HCT116 (cell line): ENCODE data around the gene GRK5. TPM values are rescaled to one million over a fixed set of nuclear protein-coding genes. Genes with fewer than 3 reads are reported as not detected.

ENCODE experiments used
- ATAC-seq: fragments of 200-7000 bp; cut with Tn5 transposase; 2 replicates; pipeline ENCODE4 v1.9.1; 2020; ENCODE audit warnings: mild to moderate bottlenecking, moderate library complexity
- BruUV-seq: library from RNA; stranded (reverse); fragments of 400-500 nt; replicated peaks from 2 replicates; lab custom pipeline; 2021; lab: Mats Ljungman, UMichigan
- CTCF ChIA-PET: fragments of 300-600 bp; sonication (Branson Sonifier 250); formaldehyde crosslinking; loops from one replicate; lab custom pipeline; 2021; ENCODE audit warnings: antibody characterized with exemption; lab: Charles Lee
- POLR2A ChIA-PET: fragments of 300-600, 350-600 bp; sonication (Branson Sonifier 250); formaldehyde crosslinking; loops from one replicate; lab custom pipeline; 2021; ENCODE audit warnings: antibody characterized with exemption; lab: Charles Lee
- RAD21 ChIA-PET, 2 experiments: fragments of 300-600 bp; sonication (Branson Sonifier 250); formaldehyde crosslinking; loops; one replicate each; lab custom pipeline; 2023; ENCODE audit warnings: low total read pairs in 2 of 2; ENCODE audit not compliant: uncharacterized antibody in 2 of 2, unreplicated experiment in 2 of 2, low non-redundant PET in 1 of 2; lab: Charles Lee
- DNase-seq: peaks from one replicate; pipeline ENCODE4 v3.0.0-alpha.2; 2010; ENCODE audit warnings: low read depth, low spot score
- H2AFZ ChIP-seq: fragments of 200-600 bp; shearing (Covaris generic), sonication (generic); 2 replicates; pipeline ENCODE4 v1.6.1; 2017; ENCODE audit warnings: low read depth, mixed run types, mixed read lengths, antibody characterized with exemption, low read length; ENCODE audit not compliant: poor library complexity, severe bottlenecking
- H3K27ac ChIP-seq: 2 replicates; pipeline ENCODE4 v1.5.1; 2012; ENCODE audit warnings: low read depth, low read length
- H3K27me3 ChIP-seq: fragments of 200-600 bp; sonication (generic); 2 replicates; pipeline ENCODE4 v1.6.1; 2016; ENCODE audit warnings: mixed run types, low read length, mixed read lengths; ENCODE audit not compliant: insufficient read depth
- H3K36me3 ChIP-seq, 2 experiments: fragments of 200-500 bp in 1 of 2; fragments of 200-600 bp in 1 of 2; sonication (Bioruptor generic) in 1 of 2; sonication (generic) in 1 of 2; 2 replicates each; pipeline versions ENCODE4 v1.5.1 to v1.6.1; 2014 to 2016; ENCODE audit warnings: low read length in 2 of 2, inconsistent platforms in 1 of 2, mixed read lengths in 1 of 2, mixed run types in 1 of 2; ENCODE audit not compliant: insufficient read depth in 2 of 2, control insufficient read depth in 1 of 2
- H3K4me1 ChIP-seq, 2 experiments: fragments of 200-600 bp in 1 of 2; sonication (generic) in 1 of 2; 2 replicates each; pipeline versions ENCODE4 v1.5.1 to v1.6.1; 2012 to 2017; ENCODE audit warnings: low read length in 2 of 2, inconsistent platforms in 1 of 2, mild to moderate bottlenecking in 1 of 2, mixed read lengths in 1 of 2, mixed run types in 1 of 2, moderate library complexity in 1 of 2; ENCODE audit not compliant: insufficient read depth in 2 of 2, control insufficient read depth in 1 of 2
- H3K4me2 ChIP-seq: fragments of 200-600 bp; sonication (generic); 2 replicates; pipeline ENCODE4 v1.6.1; 2017; ENCODE audit warnings: mixed run types, low read length, mixed read lengths
- H3K4me3 ChIP-seq, 2 experiments: fragments of 200-600 bp in 1 of 2; sonication (generic) in 1 of 2; replicated peaks in 1 of 2; 2 replicates each; pipeline ENCODE4 v1.5.1; 2011 to 2016; ENCODE audit warnings: low read length in 2 of 2, control low read depth in 1 of 2, low read depth in 1 of 2, mild to moderate bottlenecking in 1 of 2, mixed read lengths in 1 of 2, mixed run types in 1 of 2
- H3K79me2 ChIP-seq: fragments of 200-600 bp; sonication (generic); 2 replicates; pipeline ENCODE4 v1.6.1; 2017; ENCODE audit warnings: mild to moderate bottlenecking, mixed run types, low read length, moderate library complexity, mixed read lengths; ENCODE audit not compliant: insufficient read depth
- H3K9ac ChIP-seq: fragments of 200-600 bp; sonication (generic); 2 replicates; pipeline ENCODE4 v1.6.1; 2016; ENCODE audit warnings: low read length, mixed read lengths
- H3K9me2 ChIP-seq: fragments of 200-600 bp; sonication (generic), shearing (Covaris generic); 2 replicates; pipeline ENCODE4 v1.6.1; 2017; ENCODE audit warnings: mixed run types, mild to moderate bottlenecking, moderate library complexity; ENCODE audit not compliant: insufficient read depth
- H3K9me3 ChIP-seq, 2 experiments: fragments of 200-500 bp in 1 of 2; fragments of 200-600 bp in 1 of 2; sonication (Bioruptor generic) in 1 of 2; sonication (generic) in 1 of 2; 2 replicates each; pipeline ENCODE4 v1.6.1; 2014 to 2017; ENCODE audit warnings: low read length in 2 of 2, mixed read lengths in 2 of 2, inconsistent platforms in 1 of 2, low read depth in 1 of 2, mild to moderate bottlenecking in 1 of 2, mixed run types in 1 of 2, moderate library complexity in 1 of 2; ENCODE audit not compliant: control insufficient read depth in 1 of 2, insufficient read depth in 1 of 2
- H4K20me1 ChIP-seq: fragments of 200-600 bp; sonication (generic), shearing (Covaris generic); 2 replicates; pipeline ENCODE4 v1.6.1; 2017; ENCODE audit warnings: mixed run types, mild to moderate bottlenecking, moderate library complexity; ENCODE audit not compliant: insufficient read depth
- CBX3 ChIP-seq: IDR thresholded peaks from 2 replicates; pipeline ENCODE4 v1.6.1; 2012; ENCODE audit warnings: low read depth
- CEBPB ChIP-seq: IDR thresholded peaks from 2 replicates; pipeline ENCODE4 v1.6.1; 2012; ENCODE audit warnings: low read depth
- EGR1 ChIP-seq: IDR thresholded peaks from 2 replicates; pipeline ENCODE4 v1.6.1; 2012; ENCODE audit warnings: low read depth
- ELF1 ChIP-seq: IDR thresholded peaks from 2 replicates; pipeline ENCODE4 v1.6.1; 2012; ENCODE audit warnings: low read depth, borderline replicate concordance
- POLR2AphosphoS5 ChIP-seq: IDR thresholded peaks from 2 replicates; pipeline ENCODE4 v1.6.1; 2011; ENCODE audit warnings: mild to moderate bottlenecking, low read depth, low read length, moderate library complexity
- RAD21 ChIP-seq: IDR thresholded peaks from 2 replicates; pipeline ENCODE4 v1.6.1; 2012; ENCODE audit warnings: low read depth, mild to moderate bottlenecking
- SIN3A ChIP-seq: IDR thresholded peaks from 2 replicates; pipeline ENCODE4 v1.6.1; 2012; ENCODE audit warnings: low read depth
- SP1 ChIP-seq: IDR thresholded peaks from 2 replicates; pipeline ENCODE4 v1.6.1; 2012; ENCODE audit warnings: low read depth
- SRF ChIP-seq: IDR thresholded peaks from 2 replicates; pipeline ENCODE4 v1.6.1; 2012; ENCODE audit warnings: low read depth
- TCF7L2 ChIP-seq: IDR thresholded peaks from 2 replicates; pipeline ENCODE4 v1.7.0; 2011; ENCODE audit warnings: borderline replicate concordance, inconsistent platforms; ENCODE audit not compliant: insufficient read depth, insufficient read length; ENCODE audit errors: extremely low read depth
- YY1 ChIP-seq: IDR thresholded peaks from 2 replicates; pipeline ENCODE4 v1.6.1; 2011; ENCODE audit warnings: low read length, low read depth, moderate library complexity, mild to moderate bottlenecking; ENCODE audit not compliant: insufficient replicate concordance; ENCODE audit errors: extremely low read depth
- ZNF274 ChIP-seq: fragments of 200-500 bp; sonication (Bioruptor generic); IDR thresholded peaks from 2 replicates; pipeline ENCODE4 v1.6.1; 2014; ENCODE audit warnings: mild to moderate bottlenecking, low read depth, low read length, inconsistent platforms
- intact Hi-C: fragments of 100-400 bp; cut with micrococcal nuclease; formaldehyde crosslinking; loops from 2 replicates; pipeline ENCODE4 v1.10.0; 2022
- total RNA-seq: library from RNA; stranded (reverse); gene quantifications from one replicate; pipeline ENCODE4 v1.2.1, GENCODE V29; 2021; ENCODE audit not compliant: unreplicated experiment

The GRK5 gene
- total RNA-seq, 1 experiment from 2014 or later: 7.3 TPM

DNA sequence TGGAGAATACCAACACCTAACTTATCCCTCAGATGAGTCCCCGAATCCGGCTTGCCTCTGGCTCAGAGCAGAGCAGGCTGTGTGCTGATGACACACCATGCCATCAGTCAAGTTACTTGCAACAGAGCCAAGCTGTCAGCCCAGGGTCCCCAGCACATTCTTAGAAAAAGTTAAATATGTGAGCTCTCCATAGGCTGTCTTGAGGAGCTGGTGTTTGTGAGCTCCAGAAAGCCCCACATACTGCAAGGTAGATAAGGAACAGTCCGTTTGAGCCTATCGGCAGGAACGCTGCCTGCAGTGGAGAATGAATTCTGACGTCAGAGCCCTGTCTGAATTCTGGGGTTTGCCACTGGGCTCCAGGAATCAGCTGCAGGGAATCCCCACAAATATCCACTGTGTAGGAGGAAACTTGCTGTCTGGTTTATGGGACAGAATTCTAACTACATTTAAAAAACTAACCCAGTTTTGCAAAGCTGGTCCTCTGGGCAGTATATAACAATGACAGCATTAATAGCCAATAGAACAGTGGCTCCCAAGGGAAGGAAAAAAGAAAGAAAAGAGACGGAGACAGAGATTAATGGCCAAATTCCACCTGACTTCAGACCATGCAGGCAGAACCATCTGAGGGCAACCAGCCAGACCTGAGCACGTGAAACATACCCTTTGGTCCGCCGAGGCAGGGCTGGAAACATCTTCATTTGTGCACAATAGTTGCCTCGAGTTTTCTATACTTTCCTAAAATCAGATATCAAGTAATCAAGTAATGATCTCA lies 45.5 kb upstream of the GRK5 start:
- ATAC-seq: no peak
- Histone ChIP-seq H3K4me3 (no peak overlapping the region), H4K20me1 (no peaks in the 10 kb centered on the region), H3K4me1 (peaks cover 10 to 24% of the 10 kb centered on the region in 2 experiments), H3K9ac (no peak overlapping the region), H3K4me2 (no peak overlapping the region), H3K9me3 (no peaks in the 10 kb centered on the region), H2AFZ (no peak overlapping the region), H3K9me2 (no peaks in the 10 kb centered on the region), H3K79me2 (peaks cover 27% of the 10 kb centered on the region), H3K27ac (no peak overlapping the region), H3K27me3 (no peaks in the 10 kb centered on the region)
- intact Hi-C loops: no loop called here
- RAD21 ChIA-PET: no interaction called here
- no TSS peak for BruUV-seq
- no peak for DNase-seq
- no peak for TF ChIP-seq ELF1
- no peak for TF ChIP-seq SP1
- TF ChIP-seq SIN3A: no peak
- TF ChIP-seq CBX3: no peak
- TF ChIP-seq CEBPB: no peak
- TF ChIP-seq RAD21: no peak
- no peak for TF ChIP-seq EGR1
- TF ChIP-seq ZNF274: no peak
- no peak for TF ChIP-seq POLR2AphosphoS5
- TF ChIP-seq TCF7L2: no peak
- TF ChIP-seq SRF: no peak
- no peak for TF ChIP-seq YY1
- TF ChIP-seq, all 23 proteins: peak for 0
- H3K36me3 ChIP-seq: peaks cover 16 to 54% of the 10 kb centered on the region in 2 experiments; a peak in 3 of 4 replicates
- CTCF ChIA-PET: interaction anchor here (0.6 kb wide), 1 partner anchor 47 kb away, joined by 3 read pairs; no protein-coding TSS in a partner anchor
- POLR2A ChIA-PET: no interaction called here
